ENCODE measurements around the gene WDR31.

The WDR31 gene

GRCh38 chr9:113350107-113350661 is 10.1 kb upstream of the WDR31 start:
- Histone ChIP-seq H3K27me3 (ENCODE audit: control insufficient read depth, insufficient read depth, low read length) (peaks cover 23% of the 10 kb centered on the region), H3K9ac (ENCODE audit: low read depth, low read length) (0 out of 2 replicates have a peak overlapping the region, but pooled peaks have one; percentile 57), H3K36me3 (ENCODE audit: control insufficient read depth, insufficient read depth, low read length) (no peaks in the 10 kb centered on the region), H3K27ac (ENCODE audit: low read depth, low read length) (no peak overlapping the region), H3K9me3 (ENCODE audit: control insufficient read depth, insufficient read depth, low read length) (no peaks in the 10 kb centered on the region), H3K4me3 (ENCODE audit: low read depth, low read length) (peak overlapping the region; percentile 74), H3K4me1 (ENCODE audit: control insufficient read depth, insufficient read depth, low read length) (peaks cover 8% of the 10 kb centered on the region)

DNA sequence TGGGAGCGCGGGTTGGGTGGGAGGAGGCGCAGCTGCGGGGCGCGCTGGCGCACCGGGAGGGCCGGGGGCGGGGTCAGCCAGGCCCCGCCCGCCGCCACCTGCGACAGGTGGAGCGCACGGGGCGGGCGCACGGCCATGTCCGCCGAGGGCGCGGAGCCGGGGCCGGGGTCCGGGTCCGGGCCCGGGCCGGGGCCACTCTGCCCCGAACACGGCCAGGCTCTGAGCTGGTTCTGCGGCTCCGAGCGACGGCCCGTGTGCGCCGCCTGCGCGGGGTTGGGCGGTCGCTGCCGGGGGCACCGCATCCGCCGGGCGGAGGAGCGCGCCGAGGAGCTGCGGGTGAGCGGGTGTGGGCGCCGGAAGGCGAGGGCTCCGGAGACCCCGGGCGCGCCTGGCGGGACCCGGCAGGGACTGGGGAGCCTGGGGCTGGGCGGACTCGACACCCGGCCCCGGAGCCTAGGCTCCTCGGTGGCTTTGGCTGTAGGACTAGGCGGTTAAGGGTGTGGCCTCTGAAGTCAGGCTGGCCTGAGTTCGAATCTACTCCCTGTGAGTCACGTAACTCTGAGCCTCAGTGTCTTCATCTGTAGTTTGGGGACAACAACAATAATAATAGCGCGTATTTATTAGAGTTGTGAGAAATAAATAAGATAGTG is 9.5 kb upstream of the WDR31 start, which contains the start of gene BSPRY:
TSS of gene BSPRY (plus strand) at position 97 of the 650 bp plus-strand sequence. CDS start at position 136, 39 bp downstream.
- Histone ChIP-seq H3K4me3 (ENCODE audit: low read depth, low read length) (peak within 1 kb of the TSS; percentile 74), H3K27ac (ENCODE audit: low read depth, low read length) (no peak within 1 kb of the TSS), H3K9ac (ENCODE audit: low read depth, low read length) (peak within 1 kb of the TSS; percentile 57; the same call in 1 of the 2 replicates), H3K36me3 (ENCODE audit: control insufficient read depth, insufficient read depth, low read length) (no peaks in the 10 kb centered on the region), H3K9me3 (ENCODE audit: control insufficient read depth, insufficient read depth, low read length) (no peaks in the 10 kb centered on the region), H3K4me1 (ENCODE audit: control insufficient read depth, insufficient read depth, low read length) (peaks cover 8% of the 10 kb centered on the region), H3K27me3 (ENCODE audit: control insufficient read depth, insufficient read depth, low read length) (peaks cover 23% of the 10 kb centered on the region)

GRCh38 chr9:113349066-113349444 is 9.0 kb upstream of the WDR31 start:
- Histone ChIP-seq H3K36me3 (ENCODE audit: control insufficient read depth, insufficient read depth, low read length) (no peaks in the 10 kb centered on the region), H3K27me3 (ENCODE audit: control insufficient read depth, insufficient read depth, low read length) (peaks cover 23% of the 10 kb centered on the region), H3K9ac (ENCODE audit: low read depth, low read length) (no peak overlapping the region), H3K4me3 (ENCODE audit: low read depth, low read length) (peak overlapping the region; percentile 74), H3K4me1 (ENCODE audit: control insufficient read depth, insufficient read depth, low read length) (peaks cover 8% of the 10 kb centered on the region), H3K9me3 (ENCODE audit: control insufficient read depth, insufficient read depth, low read length) (no peaks in the 10 kb centered on the region), H3K27ac (ENCODE audit: low read depth, low read length) (no peak overlapping the region)

DNA sequence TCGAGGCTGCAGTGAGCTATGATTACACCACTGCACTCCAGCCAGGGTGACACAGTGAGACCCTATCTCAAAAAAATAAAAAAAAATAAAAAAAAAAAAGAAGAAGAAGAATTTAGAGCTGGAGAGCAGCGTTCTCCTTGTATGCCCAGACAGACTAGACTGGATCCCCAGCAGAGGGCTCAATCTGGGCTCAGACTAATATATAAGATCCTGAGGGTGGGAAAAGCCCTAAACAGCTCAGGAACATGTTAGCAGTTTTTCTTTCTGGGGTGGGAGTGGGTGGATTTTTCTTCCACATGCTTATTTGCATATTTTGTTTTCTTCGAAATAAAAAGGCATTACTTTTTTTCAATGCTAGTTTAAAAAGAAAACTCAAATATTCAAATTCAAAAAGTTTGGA is 8.4 kb upstream of the WDR31 start:
- Histone ChIP-seq H3K9me3 (ENCODE audit: control insufficient read depth, insufficient read depth, low read length) (no peaks in the 10 kb centered on the region), H3K4me1 (ENCODE audit: control insufficient read depth, insufficient read depth, low read length) (peaks cover 8% of the 10 kb centered on the region), H3K27me3 (ENCODE audit: control insufficient read depth, insufficient read depth, low read length) (peaks cover 23% of the 10 kb centered on the region), H3K27ac (ENCODE audit: low read depth, low read length) (no peak overlapping the region), H3K9ac (ENCODE audit: low read depth, low read length) (no peak overlapping the region), H3K4me3 (ENCODE audit: low read depth, low read length) (no peak overlapping the region), H3K36me3 (ENCODE audit: control insufficient read depth, insufficient read depth, low read length) (no peaks in the 10 kb centered on the region)

- Histone ChIP-seq H3K4me1 (ENCODE audit: control insufficient read depth, insufficient read depth, low read length) (peaks cover 6% of the 10 kb centered on the region), H3K27ac (ENCODE audit: low read depth, low read length) (no peak overlapping the region), H3K36me3 (ENCODE audit: control insufficient read depth, insufficient read depth, low read length) (no peaks in the 10 kb centered on the region), H3K9me3 (ENCODE audit: control insufficient read depth, insufficient read depth, low read length) (no peaks in the 10 kb centered on the region), H3K9ac (ENCODE audit: low read depth, low read length) (no peak overlapping the region), H3K4me3 (ENCODE audit: low read depth, low read length) (no peak overlapping the region), H3K27me3 (ENCODE audit: control insufficient read depth, insufficient read depth, low read length) (peaks cover 31% of the 10 kb centered on the region)
Measured at GRCh38 chr9:113345671-113346070, 5.6 kb upstream of the WDR31 start.

DNA sequence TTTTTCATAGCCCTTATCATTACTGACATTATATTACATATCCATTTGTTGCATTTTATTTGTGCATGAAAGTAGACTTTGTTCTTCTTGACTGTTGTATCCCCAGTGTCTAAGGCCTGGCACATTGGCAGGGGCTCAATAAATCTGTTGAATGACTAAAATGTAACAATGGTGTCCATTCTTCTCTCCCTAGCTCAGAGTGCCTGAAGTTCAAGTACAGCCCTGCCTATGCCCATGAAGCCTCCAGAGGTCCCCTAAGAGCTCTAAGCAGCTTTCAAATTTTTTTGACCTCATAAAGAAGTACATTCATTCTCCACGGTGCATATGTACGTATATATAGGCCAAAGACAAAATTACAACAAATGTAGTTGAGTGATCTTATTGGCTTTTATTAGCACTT is 5.1 kb upstream of the WDR31 start:
- H3K9me3 ChIP-seq (ENCODE audit: control insufficient read depth, insufficient read depth, low read length), result no peaks in the 10 kb centered on the region
- H3K4me1 ChIP-seq (ENCODE audit: control insufficient read depth, insufficient read depth, low read length), result peaks cover 1% of the 10 kb centered on the region
- H3K36me3 ChIP-seq (ENCODE audit: control insufficient read depth, insufficient read depth, low read length), result no peaks in the 10 kb centered on the region
- no peak overlapping the region for H3K27ac ChIP-seq (ENCODE audit: low read depth, low read length)
- H3K9ac ChIP-seq (ENCODE audit: low read depth, low read length), result no peak overlapping the region
- H3K4me3 ChIP-seq (ENCODE audit: low read depth, low read length), result no peak overlapping the region
- peaks cover 26% of the 10 kb centered on the region for H3K27me3 ChIP-seq (ENCODE audit: control insufficient read depth, insufficient read depth, low read length)

GRCh38 chr9:113343732-113344231 is 3.7 kb upstream of the WDR31 start:
- H3K4me3 ChIP-seq (ENCODE audit: low read depth, low read length), result no peak overlapping the region
- H3K36me3 ChIP-seq (ENCODE audit: control insufficient read depth, insufficient read depth, low read length), result no peaks in the 10 kb centered on the region
- no peak overlapping the region for H3K27ac ChIP-seq (ENCODE audit: low read depth, low read length)
- no peaks in the 10 kb centered on the region; the same call in 1 of the 2 replicates for H3K4me1 ChIP-seq (ENCODE audit: control insufficient read depth, insufficient read depth, low read length)
- no peak overlapping the region for H3K9ac ChIP-seq (ENCODE audit: low read depth, low read length)
- H3K9me3 ChIP-seq (ENCODE audit: control insufficient read depth, insufficient read depth, low read length), result no peaks in the 10 kb centered on the region
- peaks cover 19% of the 10 kb centered on the region for H3K27me3 ChIP-seq (ENCODE audit: control insufficient read depth, insufficient read depth, low read length)

DNA sequence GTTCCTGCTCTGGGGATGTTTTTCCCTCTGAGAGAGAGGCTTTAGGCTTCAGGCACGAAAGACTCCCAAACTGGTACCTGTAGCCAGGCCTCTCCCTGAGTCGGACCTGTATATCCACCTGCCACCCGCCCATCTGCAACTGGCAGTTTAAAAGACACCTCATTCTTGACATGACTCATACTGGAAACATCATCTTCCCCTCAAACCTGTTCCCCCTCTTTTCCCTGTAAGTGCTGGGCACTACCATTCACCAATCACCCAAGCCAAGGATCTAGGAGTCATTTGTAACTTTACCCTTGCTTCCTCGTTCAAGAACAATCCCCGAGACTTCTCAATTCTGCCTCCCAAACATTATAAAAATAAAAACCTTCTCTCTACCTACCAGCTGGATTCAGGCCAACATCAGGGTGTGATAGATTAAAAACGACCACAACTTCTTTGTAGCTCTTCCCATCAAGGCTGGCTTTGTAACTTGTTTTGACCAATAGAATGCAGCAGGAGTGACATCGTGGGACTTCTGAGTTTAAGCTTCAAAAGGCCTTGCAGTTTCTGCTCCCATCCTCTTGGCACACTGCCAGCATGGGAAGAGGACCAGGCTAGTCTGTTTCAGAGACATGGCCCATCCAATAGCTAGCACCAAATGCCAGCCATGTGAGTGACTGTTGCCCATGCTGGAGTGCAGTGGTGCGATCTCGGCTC is 1.8 kb upstream of the WDR31 start:
- no peak overlapping the region for H3K4me3 ChIP-seq (ENCODE audit: low read depth, low read length)
- no peaks in the 10 kb centered on the region for H3K9me3 ChIP-seq (ENCODE audit: control insufficient read depth, insufficient read depth, low read length)
- H3K36me3 ChIP-seq (ENCODE audit: control insufficient read depth, insufficient read depth, low read length), result no peaks in the 10 kb centered on the region
- no peak overlapping the region for H3K27ac ChIP-seq (ENCODE audit: low read depth, low read length)
- peaks cover 8% of the 10 kb centered on the region; the same call in 1 of the 2 replicates for H3K27me3 ChIP-seq (ENCODE audit: control insufficient read depth, insufficient read depth, low read length)
- H3K4me1 ChIP-seq (ENCODE audit: control insufficient read depth, insufficient read depth, low read length), result no peaks in the 10 kb centered on the region; the same call in 1 of the 2 replicates
- H3K9ac ChIP-seq (ENCODE audit: low read depth, low read length), result no peak overlapping the region

DNA sequence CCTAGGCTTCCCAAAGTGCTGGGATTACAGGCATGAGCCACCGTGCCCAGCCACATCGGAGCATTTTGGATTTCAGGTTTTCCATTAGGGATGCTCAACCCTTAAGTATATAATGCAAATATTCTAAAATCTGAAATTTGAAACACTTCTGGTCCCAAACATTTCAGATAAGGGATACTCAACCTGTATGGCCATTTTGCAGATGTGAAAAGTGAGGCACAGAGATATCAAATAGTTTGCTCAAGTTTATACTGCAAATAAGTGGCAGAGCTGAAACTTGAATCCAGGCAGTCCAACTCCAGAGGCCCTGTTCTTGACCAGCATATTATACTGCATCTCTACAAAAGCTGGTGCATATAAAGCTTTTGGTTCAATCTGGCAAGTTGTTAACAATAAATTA is 2.4 kb downstream of the WDR31 start:
- H3K9me3 ChIP-seq (ENCODE audit: control insufficient read depth, insufficient read depth, low read length), result no peaks in the 10 kb centered on the region
- no peaks in the 10 kb centered on the region; the same call in 1 of the 2 replicates for H3K4me1 ChIP-seq (ENCODE audit: control insufficient read depth, insufficient read depth, low read length)
- peaks cover 8% of the 10 kb centered on the region; the same call in 1 of the 2 replicates for H3K27me3 ChIP-seq (ENCODE audit: control insufficient read depth, insufficient read depth, low read length)
- H3K27ac ChIP-seq (ENCODE audit: low read depth, low read length), result no peak overlapping the region
- H3K9ac ChIP-seq (ENCODE audit: low read depth, low read length), result no peak overlapping the region
- H3K4me3 ChIP-seq (ENCODE audit: low read depth, low read length), result no peak overlapping the region
- no peaks in the 10 kb centered on the region for H3K36me3 ChIP-seq (ENCODE audit: control insufficient read depth, insufficient read depth, low read length)

- no peaks in the 10 kb centered on the region for H3K9me3 ChIP-seq (ENCODE audit: control insufficient read depth, insufficient read depth, low read length)
- no peak overlapping the region for H3K9ac ChIP-seq (ENCODE audit: low read depth, low read length)
- H3K4me3 ChIP-seq (ENCODE audit: low read depth, low read length), result no peak overlapping the region
Measured at GRCh38 chr9:113331780-113332179, 8.3 kb downstream of the WDR31 start.

More at GRCh38 chr9:113331780-113332179, 8.3 kb downstream of the WDR31 start:
- H3K4me1 ChIP-seq (ENCODE audit: control insufficient read depth, insufficient read depth, low read length), result no peaks in the 10 kb centered on the region
- no peak overlapping the region for H3K27ac ChIP-seq (ENCODE audit: low read depth, low read length)
- H3K27me3 ChIP-seq (ENCODE audit: control insufficient read depth, insufficient read depth, low read length), result no peaks in the 10 kb centered on the region
- no peaks in the 10 kb centered on the region for H3K36me3 ChIP-seq (ENCODE audit: control insufficient read depth, insufficient read depth, low read length)
